GM21717 (cell line): ENCODE data around the gene HLA-DPB1.
A peak's percentile ranks its signal among the peaks of the same experiment; 100 is the strongest.
"Not testable (repeated sequence)": the region's sequence is repeated elsewhere in the genome, so short reads cannot be mapped to it uniquely, and the experiment has no call there.

ENCODE experiments used
- ATAC-seq: cut with Tn5 transposase; IDR thresholded peaks from one replicate; pipeline ENCODE4 v1.9.1; 2021; ENCODE audit warnings: mild to moderate bottlenecking, moderate library complexity; ENCODE audit not compliant: unreplicated experiment

HLA-DPB1 gene

DNA sequence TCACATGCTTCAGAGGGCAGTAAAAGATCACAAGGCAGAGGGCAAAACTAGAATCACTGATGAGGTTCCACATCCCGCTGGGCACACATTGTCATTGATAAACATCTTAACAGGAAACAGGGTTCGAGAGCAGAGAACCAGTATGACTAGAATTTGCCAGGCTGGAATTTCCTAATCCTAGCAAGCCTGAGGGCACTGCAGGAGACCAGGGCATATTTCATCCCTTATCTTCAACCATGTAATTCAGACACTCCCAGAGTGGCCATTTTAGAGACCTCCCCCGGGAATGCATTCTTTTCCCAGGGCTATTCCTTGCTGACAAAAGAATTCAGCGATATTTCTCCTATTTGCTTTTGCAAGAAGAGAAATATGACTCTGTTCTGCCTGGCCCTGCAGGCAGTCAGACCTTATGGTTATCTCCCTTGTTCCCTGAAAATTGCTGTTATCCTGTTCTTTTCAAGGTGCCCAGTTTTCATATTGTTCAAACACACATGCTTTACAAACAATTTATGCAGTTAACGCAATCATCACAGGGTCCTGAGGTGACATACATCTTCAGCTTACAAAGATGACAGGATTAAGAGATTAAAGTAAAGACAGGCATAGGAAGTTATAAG lies 25.4 kb downstream of the HLA-DPB1 start:
- ATAC-seq = not testable (repeated sequence)

DNA sequence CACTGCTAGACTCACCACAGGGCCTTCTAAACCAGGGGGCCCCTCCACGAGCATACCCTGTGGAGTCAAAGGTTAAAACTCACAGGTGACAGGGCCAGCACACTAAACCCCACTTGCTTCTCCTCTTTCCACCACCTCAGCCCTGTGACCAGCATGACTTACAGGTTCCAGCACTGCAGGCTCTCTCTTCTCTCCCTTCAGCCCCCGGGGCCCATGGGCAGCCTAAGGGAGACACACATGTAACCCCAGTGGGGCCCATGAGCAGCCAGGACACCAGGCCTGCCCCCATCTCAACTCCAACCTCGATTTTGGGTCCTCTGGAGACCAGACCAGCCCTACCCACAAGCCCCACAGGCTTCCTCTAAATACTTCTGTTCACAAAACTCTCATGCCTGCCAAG lies 28.0 kb downstream of the HLA-DPB1 start:
- ATAC-seq = no peak

- ATAC-seq = no peak
Observed at GRCh38 chr6:33104887-33105286, 29.1 kb downstream of the HLA-DPB1 start.

GRCh38 chr6:33105386-33105785 lies 29.6 kb downstream of the HLA-DPB1 start:
- ATAC-seq = no peak

DNA sequence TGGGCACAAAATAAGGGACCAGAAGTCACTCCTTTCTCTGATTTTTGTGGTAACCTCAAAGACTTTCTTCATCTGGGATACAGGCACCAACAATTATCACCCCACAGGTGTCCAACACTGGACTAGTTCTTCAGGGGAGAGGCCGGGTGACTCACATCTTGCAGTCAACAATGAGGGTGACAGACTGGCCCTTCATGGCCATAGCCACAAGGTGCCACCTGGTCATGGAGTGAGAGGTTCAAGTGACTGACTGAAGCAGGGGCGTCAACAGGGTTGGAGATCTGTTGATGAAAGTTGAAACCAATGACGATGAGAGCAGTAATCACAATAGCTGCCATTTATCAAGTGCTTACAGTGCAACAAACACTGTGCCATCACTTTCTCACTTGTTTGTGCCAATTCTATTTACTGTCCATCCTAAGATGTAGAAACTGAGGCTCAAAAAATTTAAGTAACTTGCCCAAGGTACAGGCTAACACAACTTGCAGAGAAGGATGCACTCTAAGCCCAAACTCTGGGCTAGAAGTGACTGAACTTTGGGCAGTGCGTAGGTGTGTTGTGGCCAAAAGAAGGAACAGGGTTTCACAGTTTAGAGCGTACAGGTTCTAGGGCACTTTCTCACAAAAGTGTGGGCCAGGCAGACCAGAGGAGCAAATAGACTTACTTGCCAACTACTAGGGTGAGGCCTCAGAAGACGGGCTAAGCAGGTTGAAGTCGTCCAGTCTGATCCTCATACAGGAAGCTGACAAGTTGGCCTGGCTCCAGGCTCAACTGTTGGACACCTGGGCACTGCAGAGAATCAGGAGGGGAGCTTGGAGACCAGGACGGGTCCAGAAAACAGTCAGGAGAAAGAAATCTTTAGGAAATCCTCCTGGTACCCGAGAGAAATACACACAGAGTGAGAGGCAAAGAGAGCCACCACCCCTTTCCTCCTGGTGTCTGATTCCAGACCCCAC lies 30.4 kb downstream of the HLA-DPB1 start:
- no peak for ATAC-seq

DNA sequence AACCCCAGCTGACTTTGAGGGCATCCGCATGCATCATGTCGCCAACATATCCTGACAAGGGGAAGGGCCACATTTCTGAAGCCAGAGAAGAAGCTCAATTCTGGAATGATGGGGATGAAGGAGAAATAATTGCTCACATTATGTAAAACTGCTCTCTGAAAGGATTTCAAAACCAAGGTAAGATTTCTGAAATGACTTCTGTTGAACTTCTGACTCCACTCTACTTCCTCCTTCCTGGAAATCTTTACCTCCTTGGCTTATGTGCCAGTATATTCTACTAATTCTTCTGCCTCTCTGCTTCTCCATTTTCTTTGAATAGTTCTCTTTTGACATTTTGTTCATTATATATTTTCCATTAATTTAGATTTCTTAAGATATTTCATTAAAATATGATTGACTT lies 31.9 kb downstream of the HLA-DPB1 start:
- ATAC-seq = no peak

GRCh38 chr6:33108307-33108706 lies 32.5 kb downstream of the HLA-DPB1 start:
- no peak for ATAC-seq

- ATAC-seq = peak; percentile 71
Observed at GRCh38 chr6:33112148-33112547, 36.4 kb downstream of the HLA-DPB1 start.

DNA sequence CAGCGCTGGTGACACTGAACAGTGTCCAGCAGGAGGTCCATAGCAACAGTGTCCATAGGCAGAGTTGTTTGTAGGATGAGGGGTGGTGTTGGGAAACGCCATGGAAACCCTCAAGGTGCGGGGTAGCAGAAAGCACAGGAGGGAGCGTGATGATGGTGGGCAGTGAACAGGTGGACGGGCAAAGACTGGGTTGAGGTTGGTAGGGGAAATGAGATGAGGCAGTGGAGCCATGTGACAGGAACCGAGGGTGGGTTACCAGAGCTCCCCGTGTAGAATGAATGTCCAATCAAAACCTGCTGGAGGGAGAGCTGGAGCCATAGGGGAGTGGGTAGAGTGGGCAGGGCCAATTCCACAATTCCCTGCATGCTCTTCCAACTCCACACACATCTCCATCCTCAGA lies 38.0 kb downstream of the HLA-DPB1 start:
- ATAC-seq = no peak

GRCh38 chr6:33114406-33114805 lies 38.6 kb downstream of the HLA-DPB1 start:
- no peak for ATAC-seq

- ATAC-seq = no peak
Observed at GRCh38 chr6:33116417-33116816, 40.6 kb downstream of the HLA-DPB1 start.

DNA sequence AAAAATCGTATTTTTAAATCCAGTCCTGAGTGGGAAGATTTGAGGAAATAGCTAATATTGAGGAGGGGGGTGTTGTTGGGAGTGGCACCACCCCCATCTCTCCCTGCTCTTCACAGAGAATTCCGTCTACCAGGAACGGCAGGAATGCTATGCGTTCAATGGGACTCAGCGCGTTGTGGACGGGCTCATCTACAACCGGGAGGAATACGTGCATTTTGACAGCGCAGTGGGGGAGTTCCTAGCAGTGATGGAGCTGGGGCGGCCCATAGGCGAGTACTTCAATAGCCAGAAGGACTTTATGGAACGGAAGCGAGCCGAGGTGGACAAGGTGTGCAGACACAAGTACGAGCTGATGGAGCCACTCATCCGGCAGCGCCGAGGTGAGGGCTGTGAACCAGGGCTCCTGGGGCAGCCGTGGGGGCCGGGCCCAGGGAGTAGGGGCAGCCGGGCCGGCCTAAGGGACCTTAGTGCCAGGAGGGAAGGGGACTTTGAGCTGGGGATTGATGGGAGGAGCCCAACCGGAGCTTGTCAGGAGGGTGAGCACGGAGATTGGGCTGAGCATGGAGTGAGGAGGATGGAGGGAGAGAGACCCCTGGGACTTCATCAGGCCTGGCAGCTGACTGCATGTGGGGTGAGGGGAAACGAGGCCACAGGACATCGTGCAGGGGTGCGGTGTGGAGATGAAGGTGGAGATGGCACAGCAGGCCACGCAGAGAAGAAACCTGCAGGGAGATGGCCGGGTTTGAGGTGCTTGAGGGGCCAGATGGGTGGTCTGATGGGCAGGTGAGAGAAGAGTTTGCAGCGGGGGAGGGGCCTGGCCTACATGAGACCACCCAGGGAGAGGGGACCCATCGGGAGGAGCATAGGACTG lies 41.3 kb downstream of the HLA-DPB1 start:
- no peak for ATAC-seq

- ATAC-seq = no peak
Observed at GRCh38 chr6:33117811-33118277, 42.1 kb downstream of the HLA-DPB1 start.

GRCh38 chr6:33118525-33119123 lies 42.8 kb downstream of the HLA-DPB1 start:
- ATAC-seq = no peak

DNA sequence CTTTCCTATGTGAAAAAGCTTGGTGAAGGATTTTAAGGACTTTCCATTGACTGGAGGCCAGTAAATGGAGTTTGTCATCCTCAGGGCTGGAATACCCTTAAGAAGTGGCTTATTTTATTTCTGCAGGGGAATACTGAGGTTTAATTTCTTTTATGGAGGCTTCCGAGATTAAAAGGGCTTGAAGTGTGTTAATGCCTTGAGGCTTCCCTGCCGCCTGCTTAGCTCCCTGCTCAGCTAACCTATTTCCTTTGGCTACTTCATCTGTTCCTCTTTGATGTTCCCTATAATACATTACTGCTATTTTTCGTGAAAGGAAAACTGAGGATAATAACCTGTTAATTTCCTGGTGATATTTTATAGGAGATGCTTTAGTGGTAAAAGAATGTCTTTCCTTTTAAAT lies 44.2 kb downstream of the HLA-DPB1 start:
- ATAC-seq = no peak

DNA sequence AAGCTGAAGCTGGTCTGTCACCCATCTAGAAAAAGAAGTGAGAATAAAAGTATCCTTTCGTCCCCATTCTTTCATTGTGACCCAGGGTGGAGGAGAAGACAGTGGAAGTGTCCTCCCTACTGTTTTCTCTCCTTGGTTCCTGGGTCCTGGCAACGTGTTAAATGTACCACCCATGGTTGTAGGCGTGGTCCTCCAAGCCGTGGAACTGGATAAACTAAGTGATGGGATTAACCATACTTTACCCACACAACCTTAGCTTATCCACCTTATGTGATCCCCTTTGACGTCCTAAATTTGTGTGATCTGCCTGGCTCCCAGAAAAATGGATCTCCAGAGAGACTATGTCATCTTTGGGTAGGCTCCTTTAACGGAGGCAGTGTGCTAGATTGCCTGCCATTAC lies 47.4 kb downstream of the HLA-DPB1 start:
- no peak for ATAC-seq

DNA sequence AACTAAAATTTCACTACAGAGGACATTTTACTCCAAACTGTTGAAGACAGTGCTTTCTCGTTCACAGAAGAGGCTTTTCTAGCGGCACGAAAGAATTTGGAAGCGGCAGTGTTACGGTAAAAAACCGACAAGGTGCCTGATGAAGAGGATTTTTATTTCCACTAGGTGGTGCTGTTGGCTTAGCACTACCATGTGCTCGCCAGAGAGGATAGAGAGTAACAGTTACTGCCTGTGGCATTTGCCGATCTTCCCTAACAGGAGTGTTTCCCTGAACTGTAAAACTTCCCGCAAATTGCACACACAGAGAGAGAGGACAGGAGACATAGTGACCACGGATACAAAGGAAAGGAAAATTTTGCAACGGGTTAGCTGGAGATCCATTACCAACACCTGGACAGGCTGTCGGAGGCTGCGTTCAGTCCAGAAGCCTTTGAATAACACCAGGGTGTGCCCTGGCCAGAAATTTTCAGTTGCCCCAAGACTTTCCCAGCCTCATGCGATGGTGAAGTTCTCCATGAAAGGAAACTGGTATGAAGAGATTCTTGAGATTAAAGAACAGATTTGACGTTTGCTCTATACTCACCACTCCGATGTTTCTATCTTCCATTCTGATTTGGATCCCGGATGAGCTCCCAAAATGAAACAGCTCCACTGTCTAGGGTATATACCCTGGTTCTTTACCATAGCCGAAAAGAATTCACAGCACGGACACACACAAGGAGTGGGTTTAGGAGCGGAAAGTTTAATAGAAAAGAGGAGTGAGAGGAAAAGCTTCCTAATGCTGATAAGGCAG lies 48.1 kb downstream of the HLA-DPB1 start:
- ATAC-seq = no peak

GRCh38 chr6:33124525-33124901 lies 48.7 kb downstream of the HLA-DPB1 start:
- no peak for ATAC-seq

DNA sequence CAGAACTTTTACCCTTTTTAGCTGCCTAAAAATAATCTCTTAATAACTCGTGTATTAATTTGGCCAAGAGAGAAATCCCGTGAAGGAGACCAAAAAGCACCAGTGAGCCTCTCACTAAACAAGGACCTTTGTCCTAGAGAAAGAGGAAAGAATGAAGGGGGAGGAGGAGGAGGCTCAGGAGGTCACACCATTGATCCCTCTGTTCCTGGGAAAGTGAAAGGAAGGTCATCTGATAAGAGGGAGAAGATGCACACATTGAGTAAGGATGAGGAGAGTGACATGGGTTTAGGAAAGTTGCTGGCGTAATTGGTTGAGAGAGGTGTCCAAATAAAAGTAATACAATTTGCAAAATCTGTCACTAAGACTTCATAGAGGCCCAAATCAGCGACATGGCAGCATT lies 49.2 kb downstream of the HLA-DPB1 start:
- ATAC-seq = no peak

DNA sequence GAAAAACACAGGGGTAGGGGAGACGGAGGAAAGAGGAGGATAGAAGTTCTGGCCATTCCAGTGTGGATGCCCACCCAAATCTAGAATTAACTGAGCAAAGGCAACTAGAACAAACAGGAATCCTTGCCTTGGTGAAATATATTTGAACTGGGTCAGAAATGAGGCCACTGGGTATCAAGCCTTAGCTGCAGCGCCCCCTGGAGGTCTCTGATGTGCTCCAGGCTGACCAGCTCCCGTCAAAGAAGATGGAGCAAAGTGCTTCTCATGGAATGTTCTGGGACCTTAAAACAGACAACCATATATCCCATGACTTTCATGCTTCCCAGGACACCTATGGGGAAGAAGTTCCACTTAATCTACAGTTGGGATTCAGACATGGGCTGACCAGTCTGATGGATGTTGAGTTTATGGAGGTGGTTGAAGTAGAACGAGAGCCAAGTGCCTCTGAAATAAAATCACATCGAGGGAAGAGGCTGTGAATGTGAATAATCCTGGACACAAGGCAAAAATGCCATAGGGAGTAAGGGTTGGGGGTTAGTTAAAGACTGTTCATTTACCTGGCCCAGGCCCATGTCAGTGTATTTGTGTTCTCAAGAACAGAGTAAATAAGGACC lies 50.4 kb downstream of the HLA-DPB1 start:
- ATAC-seq = no peak
